ENCODE results near the gene PMP22. TPM values are rescaled to one million over a fixed set of nuclear protein-coding genes. Genes with fewer than 3 reads are reported as not detected.

The PMP22 gene
- total and polyA plus RNA-seq, 2 donors (not counting 3 experiments of a cell fraction or from before 2014, with no cell fraction given): 67.2 to 103 TPM

DNA sequence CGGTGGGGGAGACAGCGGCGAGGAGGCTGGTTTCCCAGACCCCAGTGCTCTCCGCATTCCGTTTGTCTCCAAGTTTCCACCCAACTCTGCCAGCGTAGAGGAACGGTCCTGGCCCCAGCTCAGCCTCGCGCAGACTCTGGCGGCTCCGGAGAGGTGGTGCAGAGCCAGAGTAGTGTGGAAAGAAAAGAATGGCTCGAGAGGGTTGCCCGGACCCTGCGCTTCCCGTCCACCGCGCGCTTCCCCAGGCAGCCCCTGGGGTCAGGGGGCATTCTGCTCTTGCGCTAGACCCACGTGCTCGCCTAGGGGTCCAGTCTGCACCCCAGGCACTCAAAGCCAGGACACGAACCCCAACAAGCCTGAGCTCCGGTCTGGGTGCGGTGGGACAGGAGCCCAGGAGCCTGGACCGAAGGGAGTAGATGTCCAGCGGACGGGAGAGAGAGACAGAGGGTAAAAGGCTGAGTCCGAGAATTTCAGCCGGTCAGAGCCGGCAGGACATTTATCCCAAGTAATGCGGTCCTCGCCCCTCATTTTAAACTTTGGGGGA lies 3.8 kb downstream of the PMP22 start:
- H3K27me3 ChIP-seq (ENCODE audit: control insufficient read depth in 2 of 2, insufficient read depth in 2 of 2, low read length in 2 of 2): peaks cover 0 to 5% of the 10 kb centered on the region in 2 experiments
- intact Hi-C loops (cut with micrococcal nuclease) (loop anchor here (1.0 to 2.0 kb wide), 3 partner anchors 184 to 683 kb away; partner anchors contain the start of gene ADORA2B), dilution Hi-C loops (cut with MboI; ENCODE audit: extremely low pct_ligation_motif_present, low sequenced_read_pairs) (no loop called here)
- CTCF ChIA-PET: interaction anchor here (1.0 to 11.6 kb wide), 9 partner anchors 29 to 249 kb away, joined by 3 to 410 read pairs (median 4); no protein-coding TSS in a partner anchor
- H3K9ac ChIP-seq (replicated peaks; ENCODE audit: extremely low read depth, insufficient read depth, low read length): peak overlapping the region; percentile 71
- POLR2A ChIA-PET: interaction anchor here (2.1 kb wide), 1 partner anchor 242 kb away, joined by 4 read pairs; no protein-coding TSS in a partner anchor
- peaks cover 0 to 5% of the 10 kb centered on the region in 2 experiments for H3K36me3 ChIP-seq (ENCODE audit: control insufficient read depth in 2 of 2, extremely low read depth in 1 of 2, insufficient read depth in 2 of 2, low read length in 2 of 2)
- BruUV-seq (replicated peaks): no TSS peak
- no peak for FAIRE-seq
- peak overlapping the region; percentile 49 for H3K27ac ChIP-seq (ENCODE audit: insufficient read depth, low read depth, low read length)
- peaks cover 27% of the 10 kb centered on the region for H3K79me2 ChIP-seq (ENCODE audit: control insufficient read depth, insufficient read depth, low read length)
- DNase-seq (ENCODE audit: low read depth, low spot score): peak; percentile 70
- H3K4me2 ChIP-seq (ENCODE audit: insufficient read depth, low read length): peak overlapping the region; percentile 77
- no peaks in the 10 kb centered on the region for H4K20me1 ChIP-seq (replicated peaks; ENCODE audit: control insufficient read depth, extremely low read depth, insufficient read depth, low read length)
- H3K4me1 ChIP-seq (ENCODE audit: control insufficient read depth, extremely low read depth, insufficient read depth, low read length): peaks cover 30% of the 10 kb centered on the region
- TF ChIP-seq MYC (IDR thresholded peaks at IDR 0.05; ENCODE audit: low read depth, low read length) (no peak), EZH2 (IDR thresholded peaks at IDR 0.05; ENCODE audit: borderline replicate concordance, low read depth, low read length, severe bottlenecking) (no peak), FOS (IDR thresholded peaks at IDR 0.05; ENCODE audit: borderline replicate concordance, insufficient read depth, low read length) (no peak), JUN (IDR thresholded peaks at IDR 0.05; ENCODE audit: borderline replicate concordance, insufficient read depth, insufficient read length, low read depth) (no peak), POLR2A (IDR thresholded peaks at IDR 0.05; ENCODE audit: low read depth, low read length) (no peak), POLR2AphosphoS5 (IDR thresholded peaks at IDR 0.05; ENCODE audit: insufficient read depth, low read depth, low read length) (peak; percentile 23), GATA2 (IDR thresholded peaks at IDR 0.05; ENCODE audit: insufficient read depth, insufficient read length, low read depth, low read length) (no peak)
- TF ChIP-seq, protein P1, sequence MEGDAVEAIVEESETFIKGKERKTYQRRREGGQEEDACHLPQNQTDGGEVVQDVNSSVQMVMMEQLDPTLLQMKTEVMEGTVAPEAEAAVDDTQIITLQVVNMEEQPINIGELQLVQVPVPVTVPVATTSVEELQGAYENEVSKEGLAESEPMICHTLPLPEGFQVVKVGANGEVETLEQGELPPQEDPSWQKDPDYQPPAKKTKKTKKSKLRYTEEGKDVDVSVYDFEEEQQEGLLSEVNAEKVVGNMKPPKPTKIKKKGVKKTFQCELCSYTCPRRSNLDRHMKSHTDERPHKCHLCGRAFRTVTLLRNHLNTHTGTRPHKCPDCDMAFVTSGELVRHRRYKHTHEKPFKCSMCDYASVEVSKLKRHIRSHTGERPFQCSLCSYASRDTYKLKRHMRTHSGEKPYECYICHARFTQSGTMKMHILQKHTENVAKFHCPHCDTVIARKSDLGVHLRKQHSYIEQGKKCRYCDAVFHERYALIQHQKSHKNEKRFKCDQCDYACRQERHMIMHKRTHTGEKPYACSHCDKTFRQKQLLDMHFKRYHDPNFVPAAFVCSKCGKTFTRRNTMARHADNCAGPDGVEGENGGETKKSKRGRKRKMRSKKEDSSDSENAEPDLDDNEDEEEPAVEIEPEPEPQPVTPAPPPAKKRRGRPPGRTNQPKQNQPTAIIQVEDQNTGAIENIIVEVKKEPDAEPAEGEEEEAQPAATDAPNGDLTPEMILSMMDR (IDR thresholded peaks at IDR 0.05; ENCODE audit: extremely low read depth in 1 of 2, insufficient read depth in 1 of 2, low read depth in 1 of 2, low read length in 2 of 2): peak in 1 of 2 donors; percentile 38
- TF ChIP-seq, protein P2, sequence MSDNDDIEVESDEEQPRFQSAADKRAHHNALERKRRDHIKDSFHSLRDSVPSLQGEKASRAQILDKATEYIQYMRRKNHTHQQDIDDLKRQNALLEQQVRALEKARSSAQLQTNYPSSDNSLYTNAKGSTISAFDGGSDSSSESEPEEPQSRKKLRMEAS (IDR thresholded peaks at IDR 0.05; ENCODE audit: insufficient read depth, insufficient read length): no peak
- H3K4me3 ChIP-seq (replicated peaks in 1 of 3; ENCODE audit: insufficient read depth in 1 of 3, low read depth in 1 of 3, low read length in 3 of 3): peak overlapping the region; percentile 45 to 82 (median 67)
- H2AFZ ChIP-seq (ENCODE audit: low read depth, low read length): peak overlapping the region; percentile 89
- H3K9me1 ChIP-seq (replicated peaks; ENCODE audit: control insufficient read depth, extremely low read depth, insufficient read depth, low read length): no peaks in the 10 kb centered on the region
- H3K9me3 ChIP-seq (replicated peaks; ENCODE audit: control insufficient read depth, insufficient read depth, low read length): no peaks in the 10 kb centered on the region
